ENCODE data around the gene DPF1.
"Not testable (repeated sequence)": the region's sequence is repeated elsewhere in the genome, so short reads cannot be mapped to it uniquely, and the experiment has no call there.

DPF1 gene

DNA sequence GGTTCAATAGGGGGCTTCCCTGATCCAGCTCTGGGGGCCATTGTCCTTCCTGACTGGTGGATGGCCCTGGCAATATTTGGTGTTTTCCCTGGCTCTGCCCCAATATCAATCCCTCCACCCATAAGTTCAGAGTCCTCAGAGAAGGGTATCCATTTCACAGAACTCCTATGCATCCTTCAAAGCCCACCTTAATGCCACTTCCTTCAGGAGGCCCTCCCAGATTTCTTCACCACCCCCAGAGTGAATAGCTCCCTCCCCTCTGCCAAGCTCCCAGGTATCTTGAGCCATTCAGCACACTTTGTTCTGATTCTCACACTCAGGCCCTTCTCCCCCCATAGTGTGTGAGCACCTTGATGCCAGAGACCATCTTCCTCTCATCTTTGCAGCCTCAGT lies 26.4 kb upstream of the DPF1 start:
- no peak for DNase-seq

DNA sequence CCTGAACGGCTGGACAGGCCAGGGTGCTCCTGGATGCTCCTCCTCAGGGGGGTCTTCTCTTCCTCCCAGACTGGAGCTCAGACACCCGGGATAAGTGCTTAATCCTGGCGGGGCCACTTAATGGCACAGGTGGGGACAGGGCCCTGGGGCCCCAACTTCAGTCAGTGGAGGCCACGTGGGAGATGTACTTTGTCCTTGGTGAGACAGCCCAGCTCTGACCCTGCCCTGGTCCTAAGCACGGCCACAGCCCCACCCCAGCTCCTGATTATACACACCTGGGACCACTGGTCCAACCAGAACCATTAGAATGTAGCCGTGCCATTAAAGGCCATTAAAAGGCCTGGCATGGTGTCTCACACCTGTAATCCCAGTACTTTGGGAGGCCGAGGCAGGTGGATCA lies 24.4 kb upstream of the DPF1 start:
- no peak for DNase-seq

DNA sequence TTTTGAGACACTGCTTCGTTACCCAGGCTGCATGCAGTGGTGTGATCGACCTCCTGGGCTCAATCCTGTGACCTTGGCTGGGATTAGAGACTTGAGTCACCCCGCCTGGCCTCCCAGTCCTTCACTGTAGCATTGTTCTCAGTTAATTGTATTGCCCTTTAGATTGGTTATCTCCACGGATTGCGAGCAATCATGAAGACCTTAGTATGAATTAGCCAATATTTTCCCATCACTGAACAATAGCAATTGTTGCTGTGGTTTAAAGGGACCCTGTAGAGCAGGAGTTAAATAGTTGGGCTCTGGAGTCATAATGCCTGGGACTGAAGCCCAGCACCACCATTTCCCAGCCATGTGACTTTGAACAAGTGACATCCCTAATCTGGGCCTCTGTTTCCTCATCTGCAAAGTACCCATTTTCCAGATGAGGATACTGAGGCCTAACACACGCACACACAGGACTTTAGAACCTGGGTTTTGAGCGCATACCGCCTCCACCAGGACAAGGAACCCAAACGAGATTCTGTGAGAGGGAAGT lies 23.8 kb upstream of the DPF1 start:
- no peak for DNase-seq

DNA sequence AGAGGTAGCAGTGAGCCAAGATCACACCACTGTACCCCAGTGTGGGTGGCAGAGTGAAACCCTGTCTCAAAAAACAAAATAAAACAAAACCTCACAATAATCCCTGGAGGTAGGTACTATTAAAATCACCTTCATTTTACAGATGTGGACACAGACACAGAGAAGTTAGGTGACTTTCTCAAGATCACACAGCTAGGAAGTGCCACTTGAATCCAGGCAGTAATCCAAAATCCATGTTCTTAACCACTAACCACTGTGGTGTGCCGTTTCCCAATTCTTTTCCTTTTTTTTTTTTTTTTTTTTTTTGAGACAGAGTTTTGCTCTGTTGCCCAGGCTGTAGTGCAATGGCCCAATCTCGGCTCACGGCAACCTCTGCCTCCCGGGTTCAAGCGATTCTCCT lies 23.1 kb upstream of the DPF1 start:
- no peak for DNase-seq

- no peak for DNase-seq
These were observed 21.9 kb upstream of the DPF1 start for GRCh38 chr19:38245826-38246498.

GRCh38 chr19:38243279-38243673 lies 19.3 kb upstream of the DPF1 start:
- no peak for DNase-seq

DNA sequence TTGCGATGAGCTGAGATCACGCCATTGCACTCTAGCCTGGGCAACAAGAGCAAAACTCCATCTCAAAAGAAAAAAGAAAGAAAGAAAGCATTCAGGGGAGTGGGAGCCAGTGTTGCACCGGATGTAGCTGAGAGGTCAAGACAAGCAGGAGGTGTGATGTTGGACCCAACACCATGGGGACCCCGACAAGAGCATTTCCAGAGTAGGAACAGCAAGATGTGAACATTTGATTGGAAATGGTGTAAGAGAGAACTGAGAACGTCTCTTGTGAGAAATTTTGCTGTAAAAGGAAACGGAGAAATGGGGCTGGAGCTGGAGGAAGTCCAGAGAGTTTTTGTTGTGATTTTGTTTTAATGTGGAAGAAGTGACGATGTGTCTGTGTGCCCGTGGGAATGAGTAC lies 15.8 kb upstream of the DPF1 start:
- no peak for DNase-seq

GRCh38 chr19:38234615-38235014 lies 10.6 kb upstream of the DPF1 start:
- DNase-seq: no peak

- peak; percentile 65 to 73 for DNase-seq
These were observed 9.8 kb upstream of the DPF1 start for GRCh38 chr19:38233740-38234251.

- no peak for DNase-seq
These were observed 7.9 kb upstream of the DPF1 start for GRCh38 chr19:38231918-38232317.

GRCh38 chr19:38230506-38231133 lies 6.6 kb upstream of the DPF1 start:
- not testable (repeated sequence) for DNase-seq

DNA sequence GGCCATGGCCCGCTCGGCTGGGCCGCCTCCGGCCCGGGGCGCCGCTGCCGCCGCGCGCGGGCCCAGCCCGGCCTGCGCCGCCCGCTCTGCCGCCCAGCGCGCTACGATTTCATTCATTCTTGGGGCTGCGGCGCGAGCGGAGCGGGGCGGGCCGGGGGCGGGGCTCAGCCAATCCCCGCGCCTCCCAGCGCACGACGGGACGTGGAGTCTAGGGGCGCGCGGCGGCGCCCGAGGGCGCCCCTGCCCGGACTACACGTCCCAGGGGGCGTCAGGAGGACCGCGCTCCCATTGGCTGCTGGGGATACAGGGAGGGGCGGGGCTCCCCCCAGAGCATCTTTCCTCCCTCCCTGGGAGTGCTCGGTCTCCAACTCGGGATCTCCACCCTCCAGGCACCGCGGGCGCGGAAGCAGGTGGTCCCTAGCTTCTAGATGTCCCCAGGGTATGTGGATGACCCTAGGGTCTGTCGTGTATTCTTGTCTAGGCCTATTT lies 5.6 kb upstream of the DPF1 start:
- peak; percentile 50 to 51 for DNase-seq

DNA sequence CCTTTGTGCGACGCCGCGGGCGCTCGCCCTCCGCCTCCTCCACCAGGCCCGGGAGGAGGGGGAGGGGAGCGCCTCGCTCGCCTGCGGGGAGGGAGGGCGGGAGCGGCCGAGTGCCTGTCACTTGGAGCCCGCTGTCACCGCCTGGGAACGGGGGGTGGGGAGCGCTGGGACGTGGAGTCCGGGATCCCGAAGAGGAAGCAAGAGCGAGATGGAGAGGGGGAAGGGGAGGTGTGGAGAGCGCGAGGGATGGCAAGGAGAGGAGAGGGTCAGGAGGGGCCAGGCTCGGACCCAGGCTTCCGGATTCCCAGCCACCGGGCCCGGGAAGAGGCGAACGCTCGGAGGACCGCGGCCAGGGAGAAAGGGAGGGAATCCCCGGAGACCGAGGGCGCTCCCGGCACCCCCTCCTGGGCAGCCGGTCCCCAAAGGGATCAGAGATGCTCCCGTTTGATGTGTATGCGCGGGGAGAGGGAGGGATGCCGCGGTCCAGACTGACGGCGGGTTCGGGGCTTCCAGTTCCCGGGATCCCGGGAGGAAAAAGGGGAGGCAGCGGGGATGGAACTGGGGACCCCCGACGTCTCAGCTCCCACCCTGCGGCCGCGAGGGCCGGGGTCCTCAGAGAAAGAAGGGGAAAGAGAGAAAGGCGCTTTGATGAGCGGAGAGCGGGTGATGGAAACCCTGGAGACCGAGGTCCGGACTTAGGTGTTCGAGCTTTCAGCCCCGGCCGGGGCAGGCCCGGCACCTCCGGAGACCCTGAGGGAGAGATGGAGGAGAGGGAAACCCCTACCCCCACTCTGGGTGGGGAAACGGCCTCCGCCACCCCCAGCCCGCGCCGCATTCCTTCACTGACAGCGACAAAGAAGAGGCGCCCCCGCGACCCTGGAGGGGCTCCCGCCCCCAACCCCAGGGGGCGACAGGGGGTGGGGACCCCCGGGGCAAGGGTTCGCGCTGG lies 4.7 kb upstream of the DPF1 start:
- no peak for DNase-seq

GRCh38 chr19:38228005-38228377 lies 4.0 kb upstream of the DPF1 start:
- DNase-seq: no peak

- DNase-seq: no peak
These were observed 3.4 kb upstream of the DPF1 start for GRCh38 chr19:38227287-38228004.

DNA sequence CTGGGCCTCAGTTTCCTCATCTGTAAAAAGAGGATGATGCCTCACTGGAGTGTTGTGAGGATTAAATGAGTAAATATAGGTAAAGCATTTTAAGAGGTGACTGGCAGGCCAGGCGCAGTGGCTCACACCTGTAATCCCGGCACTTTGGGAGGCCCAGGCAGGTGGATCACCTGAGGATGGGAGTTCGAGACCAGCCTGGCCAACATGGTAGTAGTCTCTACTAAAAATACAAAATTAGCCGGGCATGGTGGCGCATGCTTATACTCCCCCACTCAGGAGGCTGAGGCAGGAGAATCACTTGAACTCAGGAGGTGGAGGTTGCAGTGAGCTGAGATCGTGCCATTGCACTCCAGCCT lies 819 bp upstream of the DPF1 start:
- DNase-seq: not testable (repeated sequence)

DNA sequence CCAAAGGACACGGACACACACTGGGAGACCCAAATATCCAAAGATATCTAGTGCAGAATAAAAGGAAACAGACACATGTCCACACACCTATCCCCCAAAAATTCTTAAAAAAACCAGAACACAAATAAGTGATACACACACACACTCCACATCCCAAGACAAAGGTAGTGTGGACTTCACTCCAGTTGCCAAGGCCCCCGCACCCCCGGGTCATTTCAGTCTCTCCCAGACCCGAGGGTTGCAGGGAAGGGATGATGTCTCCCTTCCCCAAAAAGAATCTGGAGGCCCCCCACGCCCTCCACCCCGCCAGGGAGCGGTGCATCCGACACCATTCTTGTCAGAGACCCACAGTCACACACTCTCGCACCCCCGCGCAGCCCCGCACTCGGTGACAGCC lies 407 bp downstream of the DPF1 start:
- no peak for DNase-seq

DNA sequence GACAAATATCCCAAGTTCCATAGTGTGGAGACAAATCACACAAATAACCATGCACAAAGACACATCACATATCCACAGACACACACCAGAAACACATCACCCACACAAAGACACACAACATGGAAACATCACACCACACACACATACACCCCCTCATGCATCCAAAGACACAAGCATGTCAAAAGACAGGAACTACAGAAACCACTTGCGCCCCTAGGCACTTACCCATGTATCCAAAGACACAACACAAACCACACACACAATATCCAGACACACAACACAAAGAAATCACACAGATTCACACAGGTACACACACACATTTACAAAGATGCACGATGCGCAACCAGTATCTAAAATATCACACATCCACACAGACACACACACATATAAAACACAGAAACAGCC lies 901 bp downstream of the DPF1 start:
- no peak for DNase-seq

DNA sequence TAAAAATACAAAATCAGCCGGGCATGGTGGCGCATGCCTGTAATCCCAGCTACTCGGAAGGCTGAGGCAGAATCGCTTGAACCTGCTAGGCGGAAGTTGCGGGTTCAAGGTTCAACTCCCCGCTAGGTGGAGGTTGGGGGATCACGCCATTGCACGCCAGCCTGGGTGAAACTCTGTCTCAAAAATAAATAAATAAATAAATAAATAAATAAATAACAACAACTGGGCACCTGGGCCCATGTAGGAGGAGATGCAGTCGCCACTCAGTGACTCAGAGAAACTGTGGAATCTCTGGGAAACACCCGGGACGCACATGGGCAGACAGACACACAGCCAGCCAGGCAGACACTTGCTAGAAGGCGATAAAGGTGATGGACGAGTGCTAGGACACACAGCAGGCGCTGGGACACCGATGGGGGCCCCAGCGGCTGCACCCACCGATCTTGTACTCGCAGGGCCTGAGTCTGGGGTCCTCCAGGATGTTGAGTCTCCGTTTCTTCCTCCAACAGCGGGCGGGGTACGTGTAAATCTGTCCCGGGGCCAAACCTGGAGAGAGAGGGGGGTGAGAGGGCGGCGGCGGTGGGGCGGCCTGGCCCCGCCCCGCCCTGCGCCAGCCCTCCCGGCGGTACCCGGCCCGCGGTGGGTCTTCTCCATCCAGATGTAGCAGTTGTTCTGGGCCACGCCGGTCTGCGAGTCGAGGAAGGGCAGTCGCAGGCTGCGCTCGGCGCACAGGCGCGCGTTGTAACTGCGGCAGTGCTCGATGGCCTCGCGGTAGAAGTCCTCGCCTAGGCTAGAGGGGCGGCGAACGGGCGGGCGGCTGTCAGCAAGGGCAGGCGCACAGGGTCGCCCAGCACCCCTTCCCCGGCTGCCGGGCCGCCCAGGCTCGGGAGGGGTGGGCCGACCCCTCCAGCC lies 1.8 kb downstream of the DPF1 start:
- no peak for DNase-seq

- DNase-seq: no peak
These were observed 2.6 kb downstream of the DPF1 start for GRCh38 chr19:38221421-38221820.

GRCh38 chr19:38219221-38219620 lies 4.8 kb downstream of the DPF1 start:
- DNase-seq: no peak

DNA sequence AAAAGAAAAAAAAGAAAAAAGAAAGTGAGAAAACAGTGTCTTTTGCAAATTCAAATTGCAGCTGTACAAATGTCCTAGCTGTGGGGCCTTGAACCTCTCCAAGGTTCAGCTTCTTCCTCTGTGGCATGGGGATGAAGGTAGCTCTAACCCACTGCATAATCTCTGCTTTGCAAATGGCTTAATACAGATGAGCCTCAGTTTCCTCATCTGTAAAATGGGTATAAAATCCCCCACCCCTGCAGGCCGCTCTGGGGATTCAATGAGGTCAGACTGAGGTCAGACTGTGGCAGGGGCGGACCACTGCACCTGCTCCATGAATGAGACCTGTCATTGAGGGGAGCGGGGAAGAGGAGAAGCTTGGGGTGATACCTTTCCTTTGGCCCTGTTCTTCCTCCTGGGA lies 5.8 kb downstream of the DPF1 start:
- DNase-seq: no peak

Measured in activated CD4-positive, alpha-beta T cell treated with anti-CD3 and anti-CD28 coated beads, Interleukin-2, amount 50 U/mL, for 4 hours (primary cell).